Keratinocyte (primary cell): ENCODE data around the gene SETDB1. TPM values are rescaled to one million over a fixed set of nuclear protein-coding genes. Genes with fewer than 3 reads are reported as not detected.

Source experiments
- DNase-seq: peaks from one replicate; pipeline ENCODE4 v3.0.0-alpha.2; 2011; ENCODE audit warnings: low read depth, missing footprints, low spot score
- FAIRE-seq: peaks from 2 replicates; lab custom pipeline; 2011; peaks lifted over from hg19 to GRCh38; lab: Jason Lieb, UNC
- H2AFZ ChIP-seq: 2 replicates; pipeline ENCODE4 v1.6.0; 2012; ENCODE audit warnings: low read length, control low read depth, inconsistent platforms; ENCODE audit not compliant: control insufficient read depth
- H3K27ac ChIP-seq: 2 replicates; pipeline ENCODE4 v1.5.1; 2011; ENCODE audit warnings: low read length; ENCODE audit not compliant: control insufficient read depth, insufficient read depth
- H3K27me3 ChIP-seq: 3 replicates; pipeline ENCODE4 v1.6.0; 2011; ENCODE audit warnings: low read length; ENCODE audit not compliant: control insufficient read depth, insufficient read depth; ENCODE audit errors: extremely low read depth
- H3K36me3 ChIP-seq, 2 experiments: 2 replicates in 1 of 2; 3 replicates in 1 of 2; pipeline ENCODE4 v1.5.1; 2011; ENCODE audit warnings: low read length in 2 of 2, mild to moderate bottlenecking in 1 of 2; ENCODE audit not compliant: control insufficient read depth in 2 of 2, insufficient read depth in 2 of 2; ENCODE audit errors: extremely low read depth in 1 of 2
- H3K4me1 ChIP-seq: 3 replicates; pipeline ENCODE4 v1.5.1; 2011; ENCODE audit warnings: low read length; ENCODE audit not compliant: control insufficient read depth, insufficient read depth; ENCODE audit errors: extremely low read depth
- H3K4me2 ChIP-seq: 3 replicates; pipeline ENCODE4 v1.6.0; 2011; ENCODE audit warnings: low read depth, low read length; ENCODE audit not compliant: control insufficient read depth, insufficient read depth; ENCODE audit errors: extremely low read depth
- H3K4me3 ChIP-seq, 3 experiments: fragments of 200-600 bp in 1 of 3; sonication (generic) in 1 of 3; 2 replicates in 2 of 3; 3 replicates in 1 of 3; pipeline ENCODE4 v1.5.1; 2011 to 2016; ENCODE audit warnings: low read length in 3 of 3, mild to moderate bottlenecking in 3 of 3, control low read depth in 2 of 3, inconsistent platforms in 1 of 3, low read depth in 1 of 3, mixed read lengths in 1 of 3, mixed run types in 1 of 3, moderate library complexity in 1 of 3; ENCODE audit not compliant: control insufficient read depth in 2 of 3, insufficient read depth in 2 of 3; ENCODE audit errors: extremely low read depth in 1 of 3
- H3K79me2 ChIP-seq: 2 replicates; pipeline ENCODE4 v1.6.0; 2012; ENCODE audit warnings: low read length; ENCODE audit not compliant: control insufficient read depth, insufficient read depth
- H3K9ac ChIP-seq: 3 replicates; pipeline ENCODE4 v1.6.0; 2011; ENCODE audit warnings: low read length; ENCODE audit not compliant: control insufficient read depth, insufficient read depth; ENCODE audit errors: extremely low read depth
- H3K9me1 ChIP-seq: 3 replicates; pipeline ENCODE4 v1.6.0; 2011; ENCODE audit warnings: low read length; ENCODE audit not compliant: control insufficient read depth, insufficient read depth; ENCODE audit errors: extremely low read depth
- H3K9me3 ChIP-seq: 2 replicates; pipeline ENCODE4 v1.5.1; 2012; ENCODE audit warnings: low read depth, low read length; ENCODE audit not compliant: control insufficient read depth
- H4K20me1 ChIP-seq: 3 replicates; pipeline ENCODE4 v1.6.0; 2011; ENCODE audit warnings: low read length; ENCODE audit not compliant: control insufficient read depth, insufficient read depth; ENCODE audit errors: extremely low read depth
- CTCF ChIP-seq, 3 experiments: IDR thresholded peaks in 1 of 3; conservative IDR thresholded peaks in 1 of 3; optimal IDR thresholded peaks in 1 of 3; 2 replicates in 2 of 3; 3 replicates in 1 of 3; pipeline versions ENCODE3 to v1.5.1; 2011; ENCODE audit warnings: low read length in 3 of 3, mild to moderate bottlenecking in 3 of 3, moderate library complexity in 2 of 3, control low read depth in 1 of 3, inconsistent platforms in 1 of 3; ENCODE audit not compliant: insufficient read depth in 2 of 3; ENCODE audit errors: extremely low read depth in 1 of 3
- EZH2 ChIP-seq: IDR thresholded peaks from one replicate; pipeline ENCODE4 v1.6.1; 2012; ENCODE audit warnings: inconsistent platforms, mild to moderate bottlenecking, low read length, moderate library complexity
- dilution Hi-C: fragments of 300-500 bp; cut with MboI; formaldehyde crosslinking; loops from one replicate; pipeline ENCODE4 v1.7.0; 2020; ENCODE audit warnings: low sequenced_read_pairs; ENCODE audit not compliant: extremely low pct_ligation_motif_present
- polyA plus RNA-seq, 5 experiments: library from polyadenylated mRNA; depleted of rRNA in 3 of 5; stranded (reverse) in 3 of 5; stranded (forward) in 1 of 5; unstranded in 1 of 5; fragments of >200 nt; gene quantifications; 1 replicate in 1 of 5; 2 replicates in 3 of 5; 3 replicates in 1 of 5; pipeline versions ENCODE4 v1.2.1 to v1.2.3, GENCODE V29; 2011 to 2012; ENCODE audit warnings: missing spikeins in 2 of 5, low read depth in 1 of 5, low replicate concordance in 1 of 5

SETDB1 gene
- polyA plus RNA-seq, 1 donor (not counting 4 experiments of a cell fraction or from before 2014, with no cell fraction given) = 31.3 TPM

- H3K4me3 ChIP-seq = peak overlapping the region in 2 of 3 experiments; percentile 11 to 53
- DNase-seq (peak; percentile 75), FAIRE-seq (peak; percentile 74)
- H2AFZ ChIP-seq = peak overlapping the region; percentile 50
- peaks cover 21% of the 10 kb centered on the region for H3K79me2 ChIP-seq
- no peak overlapping the region for H3K9ac ChIP-seq
- peaks cover 46% of the 10 kb centered on the region for H3K4me1 ChIP-seq
- peaks cover 0 to 10% of the 10 kb centered on the region in 2 experiments for H3K36me3 ChIP-seq
- H3K4me2 ChIP-seq = peak overlapping the region; percentile 89
- TF ChIP-seq EZH2 = no peak
- no peak for TF ChIP-seq CTCF (optimal IDR thresholded peaks at IDR 0.05 in 1 of 3, IDR thresholded peaks at IDR 0.05 in 1 of 3, conservative IDR thresholded peaks at IDR 0.05 in 1 of 3; ENCODE audit: extremely low read depth in 1 of 3, insufficient read depth in 2 of 3, low read length in 3 of 3)
- no peaks in the 10 kb centered on the region for H3K9me3 ChIP-seq
- peak overlapping the region; percentile 13 for H3K27ac ChIP-seq
- H3K9me1 ChIP-seq = no peaks in the 10 kb centered on the region
- H4K20me1 ChIP-seq = no peaks in the 10 kb centered on the region
- dilution Hi-C loops = no loop called here
- H3K27me3 ChIP-seq = no peaks in the 10 kb centered on the region
Measured at GRCh38 chr1:150976879-150977694, 50.9 kb downstream of the SETDB1 start.

GRCh38 chr1:150979092-150980056 lies 53.2 kb downstream of the SETDB1 start:
- Histone ChIP-seq H4K20me1 (no peaks in the 10 kb centered on the region), H3K36me3 (no peaks in the 10 kb centered on the region), H3K9me3 (no peaks in the 10 kb centered on the region), H3K4me2 (peak overlapping the region; percentile 4), H3K9ac (no peak overlapping the region), H3K9me1 (no peaks in the 10 kb centered on the region), H3K27ac (no peak overlapping the region), H3K79me2 (no peaks in the 10 kb centered on the region), H3K4me3 (no peak overlapping the region), H2AFZ (peak overlapping the region; percentile 24), H3K4me1 (peaks cover 34% of the 10 kb centered on the region), H3K27me3 (no peaks in the 10 kb centered on the region)
- FAIRE-seq (no peak), DNase-seq (no peak)
- no peak for TF ChIP-seq EZH2
- TF ChIP-seq CTCF (optimal IDR thresholded peaks at IDR 0.05 in 1 of 3, IDR thresholded peaks at IDR 0.05 in 1 of 3, conservative IDR thresholded peaks at IDR 0.05 in 1 of 3; ENCODE audit: extremely low read depth in 1 of 3, insufficient read depth in 2 of 3, low read length in 3 of 3) = peak; percentile 97 to 100 (median 100)
- dilution Hi-C loops = no loop called here
